ENCODE data around the gene NCKAP5. TPM values are rescaled to one million over a fixed set of nuclear protein-coding genes. Genes with fewer than 3 reads are reported as not detected.

The NCKAP5 gene
- total and polyA plus RNA-seq, 2 of the 13 experiments (the other 11 are each of a cell fraction or from before 2014, with no cell fraction given), result 0.01 TPM; not detected in 1

- TF ChIP-seq ZNF281 (CRISPR knock-in tag; IDR thresholded peaks at IDR 0.05; ENCODE audit: borderline replicate concordance) (no peak), NKX3-1 (CRISPR knock-in tag; IDR thresholded peaks at IDR 0.05) (no peak), RNF2 (conservative IDR thresholded peaks at IDR 0.05; ENCODE audit: low read depth) (no peak), ERF (CRISPR knock-in tag; IDR thresholded peaks at IDR 0.05) (no peak), MATR3 (CRISPR knock-in tag; IDR thresholded peaks at IDR 0.05) (no peak), KMT2A (CRISPR knock-in tag; IDR thresholded peaks at IDR 0.05) (no peak), RBAK (CRISPR knock-in tag; IDR thresholded peaks at IDR 0.05) (no peak), ZBTB25 (CRISPR knock-in tag; IDR thresholded peaks at IDR 0.05) (no peak), PRDM4 (CRISPR knock-in tag; IDR thresholded peaks at IDR 0.05; ENCODE audit: borderline replicate concordance) (no peak), BRF2 (CRISPR knock-in tag; IDR thresholded peaks at IDR 0.05) (no peak), ATF5 (CRISPR knock-in tag; IDR thresholded peaks at IDR 0.05; ENCODE audit: low read depth) (no peak), ZNF562 (CRISPR knock-in tag; IDR thresholded peaks at IDR 0.05; ENCODE audit: borderline replicate concordance) (no peak), SYNCRIP (IDR thresholded peaks at IDR 0.05; ENCODE audit: insufficient read depth, low read depth, low read length) (no peak)
Measured at GRCh38 chr2:132656266-132656975, 911.8 kb downstream of the NCKAP5 start (continued).

Data from HepG2 (cell line).